HEK293T (cell line): ENCODE data around the gene ADCY1.

Experiments used
- CTCF ChIA-PET: fragments of 350-600 bp; formaldehyde crosslinking; extraction: SDS; loops from one replicate; lab custom pipeline; 2021; ENCODE audit warnings: antibody characterized with exemption, inconsistent platforms; lab: Yijun Ruan, JAX
- POLR2A ChIA-PET: fragments of 350-600 bp; formaldehyde crosslinking; extraction: SDS; loops from one replicate; lab custom pipeline; 2020; ENCODE audit warnings: antibody characterized with exemption, inconsistent platforms; lab: Yijun Ruan, JAX
- DNase-seq: peaks from one replicate; pipeline ENCODE4 v3.0.0; 2012; ENCODE audit warnings: mixed read lengths; ENCODE audit errors: extremely low spot score
- ARNT ChIP-seq: fragments of 450-650 bp; IDR thresholded peaks from 2 replicates; pipeline ENCODE4 v1.6.1; 2017; ENCODE audit warnings: mild to moderate bottlenecking
- BHLHE40 ChIP-seq: fragments of 450-650 bp; IDR thresholded peaks from 2 replicates; pipeline ENCODE4 v1.6.1; 2016; ENCODE audit warnings: mild to moderate bottlenecking, moderate library complexity, borderline replicate concordance
- CTBP1 ChIP-seq: fragments of 450-650 bp; IDR thresholded peaks from 2 replicates; pipeline ENCODE4 v1.6.1; 2016; ENCODE audit warnings: borderline replicate concordance
- ELF4 ChIP-seq: fragments of 450-650 bp; IDR thresholded peaks from 2 replicates; pipeline ENCODE4 v1.6.1; 2017; ENCODE audit warnings: antibody characterized with exemption
- FOXA1 ChIP-seq: fragments of 450-650 bp; IDR thresholded peaks from 2 replicates; pipeline ENCODE4 v1.6.1; 2016; ENCODE audit warnings: mild to moderate bottlenecking
- FOXK2 ChIP-seq: fragments of 450-650 bp; IDR thresholded peaks from 2 replicates; pipeline ENCODE4 v1.6.1; 2016; ENCODE audit warnings: mild to moderate bottlenecking
- FOXM1 ChIP-seq: fragments of 450-650 bp; IDR thresholded peaks from 2 replicates; pipeline ENCODE4 v1.6.1; 2017; ENCODE audit warnings: mild to moderate bottlenecking, borderline replicate concordance
- HDGF ChIP-seq: fragments of 450-650 bp; IDR thresholded peaks from 2 replicates; pipeline ENCODE4 v1.6.1; 2017; ENCODE audit warnings: antibody characterized with exemption, borderline replicate concordance
- L3MBTL2 ChIP-seq: fragments of 450-650 bp; conservative IDR thresholded peaks from 2 replicates; pipeline ENCODE4 v1.6.1; 2016; ENCODE audit warnings: mild to moderate bottlenecking
- LEF1 ChIP-seq: fragments of 450-650 bp; IDR thresholded peaks from 2 replicates; pipeline ENCODE4 v1.6.1; 2017; ENCODE audit warnings: mild to moderate bottlenecking, borderline replicate concordance
- NFRKB ChIP-seq: fragments of 450-650 bp; IDR thresholded peaks from 2 replicates; pipeline ENCODE4 v1.6.1; 2016; ENCODE audit warnings: mild to moderate bottlenecking, moderate library complexity
- SP1 ChIP-seq: fragments of 450-650 bp; IDR thresholded peaks from 2 replicates; pipeline ENCODE4 v1.6.1; 2017
- SUZ12 ChIP-seq: fragments of 450-650 bp; IDR thresholded peaks from 2 replicates; pipeline ENCODE4 v1.6.1; 2016; ENCODE audit warnings: mild to moderate bottlenecking
- TARDBP ChIP-seq: fragments of 450-650 bp; IDR thresholded peaks from 2 replicates; pipeline ENCODE4 v1.6.1; 2016
- ZNF384 ChIP-seq: fragments of 450-650 bp; IDR thresholded peaks from 2 replicates; pipeline ENCODE4 v1.6.1; 2016
- TF ChIP-seq, protein P1 (sequence below): fragments of 450-650 bp; IDR thresholded peaks from 2 replicates; pipeline ENCODE4 v1.6.1; 2016

The ADCY1 gene

GRCh38 chr7:45685619-45686240, 111.6 kb downstream of the ADCY1 start:
- DNase-seq, result no peak
- POLR2A ChIA-PET, result no interaction called here
- TF ChIP-seq NFRKB, result no peak
- TF ChIP-seq TARDBP, result no peak
- TF ChIP-seq, protein P1, sequence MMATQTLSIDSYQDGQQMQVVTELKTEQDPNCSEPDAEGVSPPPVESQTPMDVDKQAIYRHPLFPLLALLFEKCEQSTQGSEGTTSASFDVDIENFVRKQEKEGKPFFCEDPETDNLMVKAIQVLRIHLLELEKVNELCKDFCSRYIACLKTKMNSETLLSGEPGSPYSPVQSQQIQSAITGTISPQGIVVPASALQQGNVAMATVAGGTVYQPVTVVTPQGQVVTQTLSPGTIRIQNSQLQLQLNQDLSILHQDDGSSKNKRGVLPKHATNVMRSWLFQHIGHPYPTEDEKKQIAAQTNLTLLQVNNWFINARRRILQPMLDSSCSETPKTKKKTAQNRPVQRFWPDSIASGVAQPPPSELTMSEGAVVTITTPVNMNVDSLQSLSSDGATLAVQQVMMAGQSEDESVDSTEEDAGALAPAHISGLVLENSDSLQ, result no peak
- no peak for TF ChIP-seq FOXK2
- no peak for TF ChIP-seq CTBP1
- TF ChIP-seq L3MBTL2, result no peak
- no peak for TF ChIP-seq FOXM1
- no peak for TF ChIP-seq ELF4
- no peak for TF ChIP-seq BHLHE40
- TF ChIP-seq SP1, result no peak
- TF ChIP-seq ZNF384, result no peak
- TF ChIP-seq HDGF, result no peak
- CTCF ChIA-PET, result no interaction called here

DNA sequence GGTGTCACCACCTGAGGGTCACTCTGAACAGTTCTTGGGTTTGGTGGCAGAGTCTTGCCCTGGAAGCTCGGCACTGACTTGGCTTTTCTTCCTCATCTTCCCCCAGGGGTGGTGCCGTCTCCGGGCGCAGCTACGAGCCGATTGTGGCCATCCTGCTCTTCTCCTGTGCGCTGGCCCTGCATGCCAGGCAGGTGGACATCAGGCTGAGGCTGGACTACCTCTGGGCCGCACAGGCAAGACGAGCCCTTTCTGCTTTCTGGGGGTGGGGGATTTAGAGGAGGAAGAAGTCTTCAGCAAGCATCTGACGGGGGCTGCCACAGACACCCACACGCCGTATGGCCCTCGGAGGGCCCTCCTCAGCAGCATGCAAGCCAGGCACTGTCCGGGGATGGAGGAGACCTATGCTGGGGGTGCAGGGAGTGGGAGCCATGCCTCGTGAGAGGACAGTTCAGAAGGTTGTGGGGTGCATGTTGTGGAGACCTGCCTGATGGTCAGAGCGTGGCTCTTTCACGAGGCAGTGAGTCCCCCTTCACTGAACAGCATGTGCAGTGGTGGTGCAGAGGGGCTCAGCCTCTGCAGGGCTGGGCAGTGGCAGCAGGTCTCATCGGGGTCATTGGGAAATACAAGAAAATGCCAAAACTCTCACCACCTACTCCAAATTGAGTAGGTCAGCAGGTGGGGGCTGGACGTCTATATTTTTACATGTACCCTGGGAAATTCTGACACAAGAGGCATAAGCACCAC, 112.4 kb downstream of the ADCY1 start:
- CTCF ChIA-PET, result no interaction called here
- POLR2A ChIA-PET, result no interaction called here

GRCh38 chr7:45687185-45687560, 113.0 kb downstream of the ADCY1 start:
- CTCF ChIA-PET, result no interaction called here
- no peak for TF ChIP-seq ELF4
- no peak for TF ChIP-seq SP1
- no peak for TF ChIP-seq TARDBP
- TF ChIP-seq FOXM1, result no peak
- no peak for TF ChIP-seq FOXA1
- no peak for TF ChIP-seq ZNF384

More for the DNA sequence above, 112.4 kb downstream of the ADCY1 start:
- no peak for DNase-seq
- TF ChIP-seq L3MBTL2 (no peak), ZNF384 (no peak), LEF1 (no peak), ARNT (no peak), FOXA1 (no peak), SP1 (no peak)
- TF ChIP-seq, protein P1, result no peak

GRCh38 chr7:45687721-45688120, 113.6 kb downstream of the ADCY1 start:
- CTCF ChIA-PET, result no interaction called here
- TF ChIP-seq HDGF, result no peak
- no peak for TF ChIP-seq L3MBTL2
- no peak for TF ChIP-seq FOXK2
- no peak for TF ChIP-seq CTBP1
- no peak for TF ChIP-seq TARDBP
- TF ChIP-seq BHLHE40, result no peak
- TF ChIP-seq FOXM1, result no peak
- no peak for TF ChIP-seq LEF1
- TF ChIP-seq ZNF384, result no peak
- TF ChIP-seq, protein P1, result no peak
- no peak for TF ChIP-seq NFRKB
- no peak for TF ChIP-seq FOXA1
- TF ChIP-seq SUZ12, result no peak
- TF ChIP-seq ELF4, result no peak
- no peak for TF ChIP-seq ARNT
- no peak for TF ChIP-seq SP1
- POLR2A ChIA-PET, result no interaction called here
- no peak for DNase-seq

More at GRCh38 chr7:45687185-45687560, 113.0 kb downstream of the ADCY1 start:
- DNase-seq, result no peak
- POLR2A ChIA-PET, result no interaction called here

DNA sequence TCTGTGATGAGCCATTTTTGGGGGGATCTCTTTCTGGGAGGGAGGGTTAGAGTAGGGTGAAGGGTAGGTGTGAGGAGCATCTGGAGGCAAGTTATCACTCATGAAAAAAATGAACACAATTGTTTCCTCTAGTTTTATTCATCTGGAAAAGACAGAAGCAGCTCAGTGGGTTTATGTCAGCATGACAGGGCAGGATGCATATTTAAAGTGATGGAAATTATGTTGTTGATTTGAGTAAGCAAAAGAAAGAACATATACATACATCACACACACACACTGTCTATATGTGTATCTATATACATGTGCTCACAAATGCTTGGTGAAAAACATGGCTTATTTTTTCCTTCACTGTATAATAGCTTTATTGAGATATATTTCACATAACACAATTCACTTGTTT, 114.2 kb downstream of the ADCY1 start:
- TF ChIP-seq ZNF384 (no peak), SUZ12 (no peak), ELF4 (no peak), HDGF (no peak), TARDBP (no peak), ARNT (no peak), BHLHE40 (no peak), NFRKB (no peak), FOXA1 (no peak)
- TF ChIP-seq, protein P1, result no peak
- ChIA-PET CTCF (no interaction called here), POLR2A (no interaction called here)
- no peak for DNase-seq
